ENCODE measurements around the gene RSRP1.
"Not testable (repeated sequence)": the region's sequence is repeated elsewhere in the genome, so short reads cannot be mapped to it uniquely, and the experiment has no call there.

The RSRP1 gene

GRCh38 chr1:25247024-25247828, at the start of gene RSRP1:
Gene RSRP1, minus strand, starts transcription at chr1:25247454. Its CDS starts 491 bp downstream, at chr1:25246963.
- DNase-seq (ENCODE audit: low read depth, low spot score): peak; percentile 95

- DNase-seq (ENCODE audit: low read depth, low spot score): not testable (repeated sequence)
These were observed 49.2 kb upstream of the RSRP1 start for GRCh38 chr1:25296501-25296900.

- not testable (repeated sequence) for DNase-seq (ENCODE audit: low read depth, low spot score)
These were observed 47.9 kb upstream of the RSRP1 start for GRCh38 chr1:25294889-25295826.

- DNase-seq (ENCODE audit: low read depth, low spot score): not testable (repeated sequence)
These were observed 46.2 kb upstream of the RSRP1 start for GRCh38 chr1:25293426-25293825.

GRCh38 chr1:25290043-25290442, 42.8 kb upstream of the RSRP1 start:
- DNase-seq (ENCODE audit: low read depth, low spot score): not testable (repeated sequence)

- not testable (repeated sequence) for DNase-seq (ENCODE audit: low read depth, low spot score)
These were observed 41.4 kb upstream of the RSRP1 start for GRCh38 chr1:25288573-25289101.

- not testable (repeated sequence) for DNase-seq (ENCODE audit: low read depth, low spot score)
These were observed 39.9 kb upstream of the RSRP1 start for GRCh38 chr1:25287164-25287563.

- not testable (repeated sequence) for DNase-seq (ENCODE audit: low read depth, low spot score)
These were observed 38.6 kb upstream of the RSRP1 start for GRCh38 chr1:25285862-25286261.

- not testable (repeated sequence) for DNase-seq (ENCODE audit: low read depth, low spot score)
These were observed 32.4 kb upstream of the RSRP1 start for GRCh38 chr1:25279693-25280111.

- not testable (repeated sequence) for DNase-seq (ENCODE audit: low read depth, low spot score)
These were observed 31.5 kb upstream of the RSRP1 start for GRCh38 chr1:25278790-25279189.

GRCh38 chr1:25278358-25278757, 31.1 kb upstream of the RSRP1 start:
- DNase-seq (ENCODE audit: low read depth, low spot score): not testable (repeated sequence)

GRCh38 chr1:25277295-25277694, 30.0 kb upstream of the RSRP1 start:
- DNase-seq (ENCODE audit: low read depth, low spot score): not testable (repeated sequence)

- not testable (repeated sequence) for DNase-seq (ENCODE audit: low read depth, low spot score)
These were observed 28.4 kb upstream of the RSRP1 start for GRCh38 chr1:25275648-25276047.

GRCh38 chr1:25272238-25272637, 25.0 kb upstream of the RSRP1 start, which contains the start of gene RHD:
Gene RHD, plus strand, starts transcription at chr1:25272509. Its CDS starts 39 bp downstream, at chr1:25272548.
- not testable (repeated sequence) for DNase-seq (ENCODE audit: low read depth, low spot score)

GRCh38 chr1:25268143-25268760, 21.0 kb upstream of the RSRP1 start:
- DNase-seq (ENCODE audit: low read depth, low spot score): not testable (repeated sequence)

GRCh38 chr1:25267288-25268142, 20.3 kb upstream of the RSRP1 start:
- not testable (repeated sequence) for DNase-seq (ENCODE audit: low read depth, low spot score)

- DNase-seq (ENCODE audit: low read depth, low spot score): not testable (repeated sequence)
These were observed 19.5 kb upstream of the RSRP1 start for GRCh38 chr1:25266554-25267287.

- not testable (repeated sequence) for DNase-seq (ENCODE audit: low read depth, low spot score)
These were observed 13.1 kb upstream of the RSRP1 start for GRCh38 chr1:25260336-25260735.

- not testable (repeated sequence) for DNase-seq (ENCODE audit: low read depth, low spot score)
These were observed 12.6 kb upstream of the RSRP1 start for GRCh38 chr1:25259813-25260212.

GRCh38 chr1:25257196-25257595, 9.9 kb upstream of the RSRP1 start:
- DNase-seq (ENCODE audit: low read depth, low spot score): no peak

All from smooth muscle cell of the brain vasculature (primary cell).